Measurements from ENCODE around the gene NRP1.

- TF ChIP-seq EZH2 (IDR thresholded peaks at IDR 0.05; ENCODE audit: borderline replicate concordance, low read depth, low read length, poor library complexity, severe bottlenecking): no peak
- TF ChIP-seq, protein P1, sequence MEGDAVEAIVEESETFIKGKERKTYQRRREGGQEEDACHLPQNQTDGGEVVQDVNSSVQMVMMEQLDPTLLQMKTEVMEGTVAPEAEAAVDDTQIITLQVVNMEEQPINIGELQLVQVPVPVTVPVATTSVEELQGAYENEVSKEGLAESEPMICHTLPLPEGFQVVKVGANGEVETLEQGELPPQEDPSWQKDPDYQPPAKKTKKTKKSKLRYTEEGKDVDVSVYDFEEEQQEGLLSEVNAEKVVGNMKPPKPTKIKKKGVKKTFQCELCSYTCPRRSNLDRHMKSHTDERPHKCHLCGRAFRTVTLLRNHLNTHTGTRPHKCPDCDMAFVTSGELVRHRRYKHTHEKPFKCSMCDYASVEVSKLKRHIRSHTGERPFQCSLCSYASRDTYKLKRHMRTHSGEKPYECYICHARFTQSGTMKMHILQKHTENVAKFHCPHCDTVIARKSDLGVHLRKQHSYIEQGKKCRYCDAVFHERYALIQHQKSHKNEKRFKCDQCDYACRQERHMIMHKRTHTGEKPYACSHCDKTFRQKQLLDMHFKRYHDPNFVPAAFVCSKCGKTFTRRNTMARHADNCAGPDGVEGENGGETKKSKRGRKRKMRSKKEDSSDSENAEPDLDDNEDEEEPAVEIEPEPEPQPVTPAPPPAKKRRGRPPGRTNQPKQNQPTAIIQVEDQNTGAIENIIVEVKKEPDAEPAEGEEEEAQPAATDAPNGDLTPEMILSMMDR (conservative IDR thresholded peaks at IDR 0.05; ENCODE audit: low read depth, low read length): no peak
Observed at GRCh38 chr10:33217854-33218253, 116.6 kb downstream of the NRP1 start.
